Left lobe of liver (tissue), 2 donors: Measurements from ENCODE around the gene INHBB. TPM values are rescaled to one million over a fixed set of nuclear protein-coding genes. Genes with fewer than 3 reads are reported as not detected.

ENCODE experiments used
- ATAC-seq: fragments of 200-7000 bp; cut with Tn5 transposase; one replicate; pipeline ENCODE4 v1.9.1; 2020; ENCODE audit warnings: mild to moderate bottlenecking, moderate library complexity
- DNase-seq: peaks from one replicate; pipeline ENCODE4 v3.0.0-alpha.2; 2020; ENCODE audit warnings: low spot score
- total RNA-seq: library from RNA; stranded (reverse); gene quantifications from one replicate; pipeline ENCODE4 v1.2.1, GENCODE V29; 2021
- donor health status: DM: no; HTN: no; CAD: no; lungs with moderate emphysema.
- donor health status: DM: no; HTN: yes; CAD: no.

Gene INHBB
- total RNA-seq, 1 donor from 2014 or later: 6.3 TPM

GRCh38 chr2:120394764-120395163 is 48.8 kb downstream of the INHBB start:
- DNase-seq (no peak), ATAC-seq (no peak)

- DNase-seq: peak; percentile 28
- ATAC-seq: no peak
Observed at GRCh38 chr2:120395221-120396012, 49.5 kb downstream of the INHBB start.

- no peak for ATAC-seq
Observed at GRCh38 chr2:120396013-120396860, 50.3 kb downstream of the INHBB start.

GRCh38 chr2:120396861-120397811 is 51.2 kb downstream of the INHBB start:
- ATAC-seq: no peak
- peak; percentile 39 for DNase-seq

More at GRCh38 chr2:120396013-120396860, 50.3 kb downstream of the INHBB start:
- DNase-seq: peak; percentile 41

- DNase-seq (peak; percentile 33), ATAC-seq (no peak)
Observed at GRCh38 chr2:120398051-120398995, 52.4 kb downstream of the INHBB start.

GRCh38 chr2:120398996-120399888 is 53.3 kb downstream of the INHBB start:
- ATAC-seq (no peak), DNase-seq (peak; percentile 44)

GRCh38 chr2:120399889-120400240 is 53.9 kb downstream of the INHBB start:
- no peak for ATAC-seq
- DNase-seq: peak; percentile 33

- DNase-seq (peak; percentile 34), ATAC-seq (no peak)
Observed at GRCh38 chr2:120400551-120400950, 54.6 kb downstream of the INHBB start.

Other genes starting within 250 kb of the INHBB start
- 3.4 TPM for gene TMEM185B, start 122.7 kb upstream of the INHBB start, total RNA-seq
- gene RALB, start 93.3 kb upstream of the INHBB start, total RNA-seq: 16.3 TPM